ENCODE measurements around the gene FMN1.

Gene FMN1

GRCh38 chr15:32967521-32967920, 227.0 kb downstream of the FMN1 start:
- no peak overlapping the region for H3K4me3 ChIP-seq (ENCODE audit: low read depth, low read length)
- TF ChIP-seq CTCF (IDR thresholded peaks at IDR 0.05; ENCODE audit: low read depth, low read length) = no peak

GRCh38 chr15:32966512-32966911, 228.0 kb downstream of the FMN1 start:
- TF ChIP-seq CTCF (IDR thresholded peaks at IDR 0.05; ENCODE audit: low read depth, low read length) = no peak
- no peak overlapping the region for H3K4me3 ChIP-seq (ENCODE audit: low read depth, low read length)

GRCh38 chr15:32965897-32966296, 228.6 kb downstream of the FMN1 start:
- TF ChIP-seq CTCF (IDR thresholded peaks at IDR 0.05; ENCODE audit: low read depth, low read length) = no peak
- no peak overlapping the region for H3K4me3 ChIP-seq (ENCODE audit: low read depth, low read length)

GRCh38 chr15:32959077-32959476, 235.4 kb downstream of the FMN1 start:
- TF ChIP-seq CTCF (IDR thresholded peaks at IDR 0.05; ENCODE audit: low read depth, low read length) = no peak
- no peak overlapping the region for H3K4me3 ChIP-seq (ENCODE audit: low read depth, low read length)

GRCh38 chr15:32957219-32957618, 237.3 kb downstream of the FMN1 start:
- no peak for TF ChIP-seq CTCF (IDR thresholded peaks at IDR 0.05; ENCODE audit: low read depth, low read length)
- no peak overlapping the region for H3K4me3 ChIP-seq (ENCODE audit: low read depth, low read length)

GRCh38 chr15:32956711-32957110, 237.8 kb downstream of the FMN1 start:
- H3K4me3 ChIP-seq (ENCODE audit: low read depth, low read length) = no peak overlapping the region
- no peak for TF ChIP-seq CTCF (IDR thresholded peaks at IDR 0.05; ENCODE audit: low read depth, low read length)

GRCh38 chr15:32956006-32956405, 238.5 kb downstream of the FMN1 start:
- no peak overlapping the region for H3K4me3 ChIP-seq (ENCODE audit: low read depth, low read length)
- TF ChIP-seq CTCF (IDR thresholded peaks at IDR 0.05; ENCODE audit: low read depth, low read length) = peak; percentile 55

Measured in WI38 (cell line).